ENCODE results near the gene PMEPA1. TPM values are rescaled to one million over a fixed set of nuclear protein-coding genes. Genes with fewer than 3 reads are reported as not detected.

PMEPA1 gene
- total RNA-seq, 1 donor from 2014 or later: 56.8 TPM

DNA sequence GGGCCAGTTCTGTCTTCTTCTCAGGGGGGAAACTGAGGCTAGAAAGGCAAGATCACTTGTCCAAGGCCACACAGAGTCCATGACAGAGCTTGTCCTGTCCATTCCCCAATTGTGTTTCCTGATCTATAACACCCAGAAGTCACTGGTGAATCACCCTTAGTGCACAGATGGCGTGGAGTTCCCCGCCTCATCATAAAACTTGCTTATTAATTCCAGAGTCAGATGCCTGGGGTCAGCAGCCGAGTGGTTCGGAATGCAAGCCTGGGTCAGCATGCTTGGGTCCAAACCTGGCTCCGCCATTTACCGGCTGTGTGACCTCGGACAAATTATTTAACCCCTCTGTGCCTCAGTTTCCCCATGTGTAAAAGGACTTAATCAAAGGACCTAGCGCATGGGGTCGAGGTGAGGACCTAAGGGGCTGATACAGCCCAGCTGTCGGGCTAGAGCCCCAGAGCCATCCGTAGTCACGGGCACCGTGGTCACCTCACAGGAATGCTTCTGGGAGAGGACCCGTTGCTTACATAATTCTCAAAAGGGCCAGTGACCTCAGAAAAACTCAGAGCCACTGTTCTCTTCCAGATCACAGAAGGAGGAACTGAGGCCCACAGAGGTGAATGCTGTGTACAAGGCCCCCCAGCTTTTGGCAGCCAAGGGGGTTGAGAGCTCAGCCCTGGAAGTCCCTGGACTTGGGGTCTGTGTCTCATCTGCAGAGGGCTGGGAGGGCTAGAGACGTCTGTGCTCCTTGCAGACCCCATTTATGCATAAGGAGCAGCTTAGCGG, 88.2 kb downstream of the PMEPA1 start:
- Histone ChIP-seq H3K36me3 (no peaks in the 10 kb centered on the region), H3K4me3 (no peak overlapping the region), H3K4me1 (no peaks in the 10 kb centered on the region), H3K9me3 (peaks cover 0 to 6% of the 10 kb centered on the region in 2 donors), H3K27me3 (no peaks in the 10 kb centered on the region), H3K27ac (no peak overlapping the region)
- TF ChIP-seq CTCF (IDR thresholded peaks at IDR 0.05): no peak
- DNase-seq (ENCODE audit: low spot score in 2 of 2): no peak
- intact Hi-C loops (cut with DNase I): loop anchor here (1.0 kb wide), 1 partner anchor 558 kb away; no protein-coding TSS in a partner anchor

- TF ChIP-seq CTCF (IDR thresholded peaks at IDR 0.05): no peak
- Histone ChIP-seq H3K27me3 (no peaks in the 10 kb centered on the region), H3K9me3 (peaks cover 0 to 6% of the 10 kb centered on the region in 2 donors), H3K4me3 (no peak overlapping the region), H3K27ac (no peak overlapping the region), H3K36me3 (no peaks in the 10 kb centered on the region), H3K4me1 (no peaks in the 10 kb centered on the region)
- peak in 1 of 2 donors; percentile 49 for DNase-seq (ENCODE audit: low spot score in 2 of 2)
- intact Hi-C loops (cut with DNase I): no loop called here
Observed at GRCh38 chr20:57620999-57621398, 88.8 kb downstream of the PMEPA1 start.

- H3K36me3 ChIP-seq: no peaks in the 10 kb centered on the region
- H3K9me3 ChIP-seq: peaks cover 0 to 5% of the 10 kb centered on the region in 2 donors
- intact Hi-C loops (cut with DNase I): no loop called here
- no peaks in the 10 kb centered on the region for H3K4me1 ChIP-seq
- DNase-seq (ENCODE audit: low spot score in 2 of 2): peak in 1 of 2 donors; percentile 62
- no peak for TF ChIP-seq CTCF (IDR thresholded peaks at IDR 0.05)
- no peak within 1 kb of the TSS for H3K4me3 ChIP-seq
- no peak within 1 kb of the TSS for H3K27ac ChIP-seq
- H3K27me3 ChIP-seq: no peaks in the 10 kb centered on the region
Observed at GRCh38 chr20:57620274-57620990, 89.4 kb downstream of the PMEPA1 start, which contains the start of gene ZBP1. Gene ZBP1, minus strand, starts transcription at chr20:57620426. Its CDS starts 131 bp downstream, at chr20:57620295.

DNA sequence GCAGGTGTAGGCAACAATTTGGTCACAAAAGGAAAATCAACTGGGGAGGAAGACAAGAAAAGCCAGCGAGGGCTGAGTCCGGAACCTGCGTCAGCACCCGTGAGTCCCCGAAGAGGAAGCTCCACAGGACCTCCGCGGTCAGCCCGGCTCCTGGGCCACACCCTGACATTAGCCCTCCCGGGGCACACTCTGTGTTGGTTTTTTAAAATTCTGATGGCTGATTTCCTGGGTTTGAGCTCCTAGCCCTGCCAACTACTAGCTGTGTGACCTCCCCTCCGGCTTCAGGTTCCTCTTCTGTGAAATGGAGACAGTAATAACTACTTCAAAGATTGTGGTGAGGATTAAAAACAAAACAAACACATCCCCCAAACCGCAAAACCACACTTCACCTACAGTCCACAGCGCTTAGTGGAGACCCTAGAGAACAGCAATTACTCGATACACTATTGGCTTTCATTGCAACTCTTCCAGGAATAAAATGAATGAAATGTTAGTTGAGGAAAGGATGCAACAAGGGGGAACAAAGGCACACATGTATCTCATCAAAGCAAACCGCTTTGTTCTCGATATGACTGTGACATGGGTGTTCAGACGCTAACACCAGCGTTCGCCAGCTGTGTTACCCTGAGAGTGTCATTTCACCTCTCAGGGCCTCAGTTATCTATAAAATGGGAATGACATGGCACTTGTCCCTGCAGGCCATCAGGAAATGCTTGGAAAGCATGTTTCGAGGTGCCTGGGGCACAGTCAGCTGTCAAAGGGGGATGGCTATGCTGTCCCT, 90.6 kb downstream of the PMEPA1 start:
- Histone ChIP-seq H3K36me3 (no peaks in the 10 kb centered on the region), H3K27me3 (no peaks in the 10 kb centered on the region), H3K27ac (peak overlapping the region in 1 of 2 donors; percentile 1), H3K9me3 (no peaks in the 10 kb centered on the region), H3K4me3 (no peak overlapping the region), H3K4me1 (no peaks in the 10 kb centered on the region)
- TF ChIP-seq CTCF (IDR thresholded peaks at IDR 0.05): no peak
- peak in 1 of 2 donors; percentile 75 for DNase-seq (ENCODE audit: low spot score in 2 of 2)
- intact Hi-C loops (cut with DNase I): no loop called here

- Histone ChIP-seq H3K27me3 (no peaks in the 10 kb centered on the region), H3K4me1 (no peaks in the 10 kb centered on the region), H3K36me3 (no peaks in the 10 kb centered on the region), H3K9me3 (no peaks in the 10 kb centered on the region), H3K27ac (peak overlapping the region in 1 of 2 donors; percentile 1), H3K4me3 (no peak overlapping the region)
- no peak for DNase-seq (ENCODE audit: low spot score in 2 of 2)
- intact Hi-C loops (cut with DNase I): no loop called here
- TF ChIP-seq CTCF (IDR thresholded peaks at IDR 0.05): no peak
Observed at GRCh38 chr20:57618764-57619050, 91.1 kb downstream of the PMEPA1 start.
